Stomach smooth muscle (tissue), 2 donors: ENCODE results near the gene POU2AF2.
"Not testable (repeated sequence)": the region's sequence is repeated elsewhere in the genome, so short reads cannot be mapped to it uniquely, and the experiment has no call there.

Experiments
- H3K27ac ChIP-seq: one replicate; pipeline ENCODE4 v1.7.0; 2013; ENCODE audit warnings: mild to moderate bottlenecking, low read length, inconsistent platforms
- H3K27me3 ChIP-seq, 2 donors: one replicate each; pipeline ENCODE4 v1.7.0; 2013; ENCODE audit warnings: low read length in 2 of 2; ENCODE audit not compliant: insufficient read depth in 2 of 2, control insufficient read depth in 1 of 2
- H3K36me3 ChIP-seq, 2 donors: one replicate each; pipeline ENCODE4 v1.7.0; 2013; ENCODE audit warnings: low read length in 2 of 2; ENCODE audit not compliant: control insufficient read depth in 2 of 2, insufficient read depth in 2 of 2
- H3K4me1 ChIP-seq: one replicate; pipeline ENCODE4 v1.7.0; 2013; ENCODE audit warnings: low read length; ENCODE audit not compliant: control insufficient read depth, insufficient read depth
- H3K4me3 ChIP-seq, 2 donors: one replicate each; pipeline ENCODE4 v1.7.0; 2013; ENCODE audit warnings: low read length in 2 of 2
- H3K9ac ChIP-seq, 2 donors: one replicate each; pipeline ENCODE4 v1.7.0; 2013; ENCODE audit warnings: low read length in 2 of 2, mild to moderate bottlenecking in 1 of 2
- H3K9me3 ChIP-seq, 2 donors: one replicate each; pipeline ENCODE4 v1.7.0; 2013; ENCODE audit warnings: low read length in 2 of 2; ENCODE audit not compliant: control insufficient read depth in 2 of 2
- donor health status: healthy.
- donor health status: Pancreatic carcinoma.

The POU2AF2 gene

GRCh38 chr11:111221936-111222335 lies 23.6 kb upstream of the POU2AF2 start:
- not testable (repeated sequence) for H3K9me3 ChIP-seq, H3K4me3 ChIP-seq, H3K27me3 ChIP-seq, H3K27ac ChIP-seq, H3K36me3 ChIP-seq, H3K4me1 ChIP-seq, H3K9ac ChIP-seq

- not testable (repeated sequence) for H3K36me3 ChIP-seq, H3K4me1 ChIP-seq, H3K9me3 ChIP-seq, H3K27me3 ChIP-seq, H3K9ac ChIP-seq, H3K27ac ChIP-seq, H3K4me3 ChIP-seq
Observed at GRCh38 chr11:111222821-111223455, 22.6 kb upstream of the POU2AF2 start.

GRCh38 chr11:111225881-111226280 lies 19.6 kb upstream of the POU2AF2 start:
- H3K36me3 ChIP-seq, result no peaks in the 10 kb centered on the region
- no peak overlapping the region for H3K4me3 ChIP-seq

GRCh38 chr11:111229604-111230003 lies 15.9 kb upstream of the POU2AF2 start:
- Histone ChIP-seq H3K4me3 (no peak overlapping the region), H3K27ac (no peak overlapping the region), H3K9ac (no peak overlapping the region), H3K9me3 (no peaks in the 10 kb centered on the region), H3K4me1 (peaks cover 3% of the 10 kb centered on the region), H3K27me3 (no peaks in the 10 kb centered on the region), H3K36me3 (no peaks in the 10 kb centered on the region)

More at GRCh38 chr11:111225881-111226280, 19.6 kb upstream of the POU2AF2 start:
- peaks cover 3% of the 10 kb centered on the region for H3K4me1 ChIP-seq
- H3K27me3 ChIP-seq, result no peaks in the 10 kb centered on the region
- H3K9ac ChIP-seq, result no peak overlapping the region
- H3K27ac ChIP-seq, result no peak overlapping the region
- H3K9me3 ChIP-seq, result no peaks in the 10 kb centered on the region

- no peak overlapping the region for H3K9ac ChIP-seq
Observed at GRCh38 chr11:111230122-111230465, 15.4 kb upstream of the POU2AF2 start.

GRCh38 chr11:111231836-111232235 lies 13.7 kb upstream of the POU2AF2 start:
- no peak overlapping the region for H3K27ac ChIP-seq
- H3K4me3 ChIP-seq, result no peak overlapping the region
- no peak overlapping the region for H3K9ac ChIP-seq

More at GRCh38 chr11:111230122-111230465, 15.4 kb upstream of the POU2AF2 start:
- Histone ChIP-seq H3K27me3 (no peaks in the 10 kb centered on the region), H3K36me3 (no peaks in the 10 kb centered on the region), H3K4me3 (peak overlapping the region; percentile 71 to 74), H3K27ac (no peak overlapping the region), H3K9me3 (no peaks in the 10 kb centered on the region), H3K4me1 (peaks cover 3% of the 10 kb centered on the region)

GRCh38 chr11:111236383-111236782 lies 9.1 kb upstream of the POU2AF2 start:
- no peak overlapping the region for H3K4me3 ChIP-seq
- H3K27ac ChIP-seq, result no peak overlapping the region
- no peaks in the 10 kb centered on the region for H3K9me3 ChIP-seq
- peaks cover 0 to 2% of the 10 kb centered on the region in 2 donors for H3K27me3 ChIP-seq
- no peak overlapping the region for H3K9ac ChIP-seq
- no peaks in the 10 kb centered on the region for H3K36me3 ChIP-seq
- H3K4me1 ChIP-seq, result no peaks in the 10 kb centered on the region

More at GRCh38 chr11:111231836-111232235, 13.7 kb upstream of the POU2AF2 start:
- Histone ChIP-seq H3K27me3 (no peaks in the 10 kb centered on the region), H3K9me3 (no peaks in the 10 kb centered on the region), H3K4me1 (peaks cover 3% of the 10 kb centered on the region), H3K36me3 (no peaks in the 10 kb centered on the region)

GRCh38 chr11:111237926-111238325 lies 7.6 kb upstream of the POU2AF2 start:
- Histone ChIP-seq H3K27me3 (peaks cover 0 to 5% of the 10 kb centered on the region in 2 donors), H3K27ac (no peak overlapping the region), H3K4me1 (no peaks in the 10 kb centered on the region), H3K9ac (no peak overlapping the region), H3K4me3 (no peak overlapping the region), H3K9me3 (no peaks in the 10 kb centered on the region), H3K36me3 (no peaks in the 10 kb centered on the region)

- Histone ChIP-seq H3K4me3 (no peak overlapping the region), H3K9me3 (no peaks in the 10 kb centered on the region), H3K36me3 (no peaks in the 10 kb centered on the region), H3K27ac (no peak overlapping the region), H3K27me3 (peaks cover 0 to 4% of the 10 kb centered on the region in 2 donors), H3K4me1 (no peaks in the 10 kb centered on the region), H3K9ac (no peak overlapping the region)
Observed at GRCh38 chr11:111246956-111247355, 1.4 kb downstream of the POU2AF2 start.

- no peaks in the 10 kb centered on the region for H3K9me3 ChIP-seq
- no peak overlapping the region for H3K9ac ChIP-seq
- no peak overlapping the region for H3K4me3 ChIP-seq
- no peaks in the 10 kb centered on the region for H3K4me1 ChIP-seq
- H3K27me3 ChIP-seq, result no peaks in the 10 kb centered on the region
- H3K27ac ChIP-seq, result no peak overlapping the region
- no peaks in the 10 kb centered on the region for H3K36me3 ChIP-seq
Observed at GRCh38 chr11:111250936-111251335, 5.4 kb downstream of the POU2AF2 start.

GRCh38 chr11:111253131-111253530 lies 7.6 kb downstream of the POU2AF2 start:
- no peaks in the 10 kb centered on the region for H3K9me3 ChIP-seq
- H3K27me3 ChIP-seq, result no peaks in the 10 kb centered on the region

More at GRCh38 chr11:111253131-111253530, 7.6 kb downstream of the POU2AF2 start:
- Histone ChIP-seq H3K9ac (no peak overlapping the region), H3K27ac (no peak overlapping the region), H3K4me1 (no peaks in the 10 kb centered on the region), H3K36me3 (no peaks in the 10 kb centered on the region), H3K4me3 (no peak overlapping the region)
